ENCODE data around the gene ANKRD11.

DNA sequence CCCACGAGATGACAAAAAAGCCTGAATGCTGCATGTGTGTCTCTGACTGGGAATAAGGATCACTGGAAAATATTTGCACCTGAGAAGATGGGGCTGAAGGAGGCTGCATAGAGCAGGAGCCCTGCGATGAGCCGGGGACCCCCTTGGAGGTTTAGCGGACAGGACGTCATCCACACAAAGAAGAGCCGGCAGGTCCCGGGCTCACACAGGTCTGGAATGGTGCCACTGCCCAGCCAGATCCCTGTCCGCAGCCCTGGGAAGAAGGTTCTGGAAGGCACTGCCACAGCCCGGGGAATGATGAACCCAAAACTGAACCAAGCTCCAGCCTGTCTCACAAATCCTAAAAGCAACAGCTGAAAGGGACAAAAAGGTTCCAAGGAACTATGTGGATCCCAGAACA, 101.8 kb downstream of the ANKRD11 start:
- TF ChIP-seq, protein P1, sequence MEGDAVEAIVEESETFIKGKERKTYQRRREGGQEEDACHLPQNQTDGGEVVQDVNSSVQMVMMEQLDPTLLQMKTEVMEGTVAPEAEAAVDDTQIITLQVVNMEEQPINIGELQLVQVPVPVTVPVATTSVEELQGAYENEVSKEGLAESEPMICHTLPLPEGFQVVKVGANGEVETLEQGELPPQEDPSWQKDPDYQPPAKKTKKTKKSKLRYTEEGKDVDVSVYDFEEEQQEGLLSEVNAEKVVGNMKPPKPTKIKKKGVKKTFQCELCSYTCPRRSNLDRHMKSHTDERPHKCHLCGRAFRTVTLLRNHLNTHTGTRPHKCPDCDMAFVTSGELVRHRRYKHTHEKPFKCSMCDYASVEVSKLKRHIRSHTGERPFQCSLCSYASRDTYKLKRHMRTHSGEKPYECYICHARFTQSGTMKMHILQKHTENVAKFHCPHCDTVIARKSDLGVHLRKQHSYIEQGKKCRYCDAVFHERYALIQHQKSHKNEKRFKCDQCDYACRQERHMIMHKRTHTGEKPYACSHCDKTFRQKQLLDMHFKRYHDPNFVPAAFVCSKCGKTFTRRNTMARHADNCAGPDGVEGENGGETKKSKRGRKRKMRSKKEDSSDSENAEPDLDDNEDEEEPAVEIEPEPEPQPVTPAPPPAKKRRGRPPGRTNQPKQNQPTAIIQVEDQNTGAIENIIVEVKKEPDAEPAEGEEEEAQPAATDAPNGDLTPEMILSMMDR (IDR thresholded peaks at IDR 0.05): no peak
- TF ChIP-seq POLR2A (IDR thresholded peaks at IDR 0.05): no peak
